Thyroid gland (tissue), 4 donors: ENCODE results near the gene CACNG4.

Source experiments
- POLR2A ChIP-seq, 2 donors: fragments of 450-650 bp; IDR thresholded peaks; one replicate each; pipeline ENCODE4 v1.6.1; 2017; ENCODE audit warnings: antibody characterized with exemption in 2 of 2, mild to moderate bottlenecking in 2 of 2, moderate library complexity in 1 of 2
- TF ChIP-seq, protein P1 (sequence below), 6 experiments: fragments of 200-600 bp in 3 of 6; fragments of 450-650 bp in 3 of 6; sonication (generic) in 3 of 6; IDR thresholded peaks; one replicate each; pipeline ENCODE4 v1.5.1; 2016 to 2019; ENCODE audit warnings: antibody characterized with exemption in 6 of 6, mild to moderate bottlenecking in 2 of 6, inconsistent platforms in 1 of 6, moderate library complexity in 1 of 6

DNA sequence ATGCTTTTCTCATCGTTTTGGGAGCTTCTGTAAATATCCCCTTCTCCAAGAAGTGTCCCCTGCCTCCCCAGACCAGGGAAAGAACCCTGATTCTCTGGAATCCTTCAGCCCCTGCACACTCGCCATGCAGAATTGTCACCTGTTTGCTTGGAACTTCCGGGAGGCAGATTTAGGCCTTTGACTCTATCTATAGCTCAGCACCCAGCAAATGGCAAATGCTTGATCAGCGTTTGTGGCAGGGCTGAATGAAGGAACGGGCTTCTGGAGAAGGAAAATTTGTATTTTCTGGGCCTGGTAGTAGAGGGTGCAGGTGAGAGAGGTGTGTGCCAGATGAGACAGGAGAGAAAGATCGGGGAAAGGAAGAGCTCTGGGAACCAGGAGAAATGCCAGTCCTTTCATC lies 18.3 kb upstream of the CACNG4 start:
- TF ChIP-seq, protein P1, sequence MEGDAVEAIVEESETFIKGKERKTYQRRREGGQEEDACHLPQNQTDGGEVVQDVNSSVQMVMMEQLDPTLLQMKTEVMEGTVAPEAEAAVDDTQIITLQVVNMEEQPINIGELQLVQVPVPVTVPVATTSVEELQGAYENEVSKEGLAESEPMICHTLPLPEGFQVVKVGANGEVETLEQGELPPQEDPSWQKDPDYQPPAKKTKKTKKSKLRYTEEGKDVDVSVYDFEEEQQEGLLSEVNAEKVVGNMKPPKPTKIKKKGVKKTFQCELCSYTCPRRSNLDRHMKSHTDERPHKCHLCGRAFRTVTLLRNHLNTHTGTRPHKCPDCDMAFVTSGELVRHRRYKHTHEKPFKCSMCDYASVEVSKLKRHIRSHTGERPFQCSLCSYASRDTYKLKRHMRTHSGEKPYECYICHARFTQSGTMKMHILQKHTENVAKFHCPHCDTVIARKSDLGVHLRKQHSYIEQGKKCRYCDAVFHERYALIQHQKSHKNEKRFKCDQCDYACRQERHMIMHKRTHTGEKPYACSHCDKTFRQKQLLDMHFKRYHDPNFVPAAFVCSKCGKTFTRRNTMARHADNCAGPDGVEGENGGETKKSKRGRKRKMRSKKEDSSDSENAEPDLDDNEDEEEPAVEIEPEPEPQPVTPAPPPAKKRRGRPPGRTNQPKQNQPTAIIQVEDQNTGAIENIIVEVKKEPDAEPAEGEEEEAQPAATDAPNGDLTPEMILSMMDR (IDR thresholded peaks at IDR 0.05) = no peak
- no peak for TF ChIP-seq POLR2A (IDR thresholded peaks at IDR 0.05)
